B cell (primary cell): ENCODE measurements around the gene TTC8. TPM values are rescaled to one million over a fixed set of nuclear protein-coding genes. Genes with fewer than 3 reads are reported as not detected.
A peak's percentile ranks its signal among the peaks of the same experiment; 100 is the strongest.

Experiments
- ATAC-seq: fragments of 200-7000 bp; cut with Tn5 transposase; one replicate; pipeline ENCODE4 v1.10.0; 2021; ENCODE audit warnings: low read depth, mild to moderate bottlenecking, moderate number of reproducible peaks, moderate library complexity
- CTCF ChIA-PET: fragments of 350-600 bp; sonication (Branson Sonifier 250); formaldehyde crosslinking; loops from one replicate; lab custom pipeline; 2021; ENCODE audit warnings: antibody characterized with exemption, inconsistent platforms; lab: Charles Lee
- POLR2A ChIA-PET: fragments of 350-600 bp; sonication (Branson Sonifier 250); formaldehyde crosslinking; loops from one replicate; lab custom pipeline; 2021; ENCODE audit warnings: antibody characterized with exemption; lab: Charles Lee
- DNase-seq: peaks from one replicate; pipeline ENCODE4 v3.0.0; 2013
- H2AFZ ChIP-seq: 2 replicates; pipeline ENCODE4 v1.6.1; 2012; ENCODE audit warnings: mild to moderate bottlenecking, low read depth, low read length; ENCODE audit not compliant: insufficient read depth, poor library complexity, severe bottlenecking
- H3K27ac ChIP-seq, 2 donors: 1 replicate in 1 of 2; 2 replicates in 1 of 2; pipeline ENCODE4 v1.5.1; 2012 to 2013; ENCODE audit warnings: low read length in 2 of 2, mild to moderate bottlenecking in 2 of 2, moderate library complexity in 1 of 2
- H3K27me3 ChIP-seq, 4 experiments: fragments of 200-600 bp in 1 of 4; sonication (generic) in 1 of 4; replicated peaks in 1 of 4; 1 replicate in 2 of 4; 2 replicates in 2 of 4; pipeline versions ENCODE4 v1.6.1 to v1.7.0; 2013 to 2016; ENCODE audit warnings: low read length in 3 of 4, mild to moderate bottlenecking in 2 of 4, mixed read lengths in 1 of 4, moderate library complexity in 1 of 4; ENCODE audit not compliant: insufficient read depth in 4 of 4, control insufficient read depth in 3 of 4; ENCODE audit errors: control extremely low read depth in 1 of 4
- H3K36me3 ChIP-seq, 2 experiments: replicated peaks in 1 of 2; 1 replicate in 1 of 2; 2 replicates in 1 of 2; pipeline versions ENCODE4 v1.6.1 to v1.7.1; 2013; ENCODE audit warnings: low read length in 1 of 2; ENCODE audit not compliant: insufficient read depth in 2 of 2, control insufficient read depth in 1 of 2; ENCODE audit errors: control extremely low read depth in 1 of 2, extremely low read depth in 1 of 2
- H3K4me1 ChIP-seq, 2 donors: fragments of 200-600 bp in 1 of 2; sonication (generic) in 1 of 2; 1 replicate in 1 of 2; 2 replicates in 1 of 2; pipeline versions ENCODE4 v1.5.1 to v1.6.1; 2013 to 2017; ENCODE audit warnings: low read length in 2 of 2; ENCODE audit not compliant: control insufficient read depth in 2 of 2, insufficient read depth in 2 of 2
- H3K4me2 ChIP-seq: replicated peaks from 2 replicates; pipeline ENCODE3; 2012; ENCODE audit warnings: mild to moderate bottlenecking, low read depth, low read length; ENCODE audit not compliant: poor library complexity, severe bottlenecking
- H3K4me3 ChIP-seq, 5 experiments: fragments of 200-600 bp in 1 of 5; sonication (generic) in 1 of 5; 1 replicate in 3 of 5; 2 replicates in 2 of 5; pipeline versions ENCODE4 v1.5.1 to v1.7.0; 2011 to 2016; ENCODE audit warnings: low read length in 4 of 5, mild to moderate bottlenecking in 4 of 5, low read depth in 2 of 5, control low read depth in 1 of 5, moderate library complexity in 1 of 5; ENCODE audit not compliant: insufficient read depth in 1 of 5; ENCODE audit errors: control extremely low read depth in 1 of 5, extremely low read depth in 1 of 5
- H3K79me2 ChIP-seq: fragments of 200-600 bp; sonication (generic); one replicate; pipeline ENCODE4 v1.6.0; 2016; ENCODE audit warnings: low read length; ENCODE audit not compliant: control insufficient read depth, insufficient read depth
- H3K9ac ChIP-seq: fragments of 200-600 bp; sonication (generic); 2 replicates; pipeline ENCODE4 v1.6.1; 2017; ENCODE audit warnings: mild to moderate bottlenecking, low read length, moderate library complexity
- H3K9me3 ChIP-seq, 3 donors: one replicate each; pipeline versions ENCODE4 v1.6.1 to v1.7.1; 2013; ENCODE audit warnings: low read length in 2 of 3; ENCODE audit not compliant: control insufficient read depth in 2 of 3, insufficient read depth in 1 of 3; ENCODE audit errors: control extremely low read depth in 1 of 3
- H4K20me1 ChIP-seq: 2 replicates; pipeline ENCODE4 v1.6.0; 2012; ENCODE audit warnings: mild to moderate bottlenecking, low read length; ENCODE audit not compliant: insufficient read depth, control insufficient read depth, poor library complexity, severe bottlenecking
- H3K27ac Mint-ChIP-seq: one replicate; pipeline ENCODE4 v1.8.0; 2021; ENCODE audit warnings: mixed read lengths
- H3K27me3 Mint-ChIP-seq: one replicate; pipeline ENCODE4 v1.8.0; 2021; ENCODE audit warnings: mixed read lengths
- H3K4me1 Mint-ChIP-seq: one replicate; pipeline ENCODE4 v1.8.0; 2021; ENCODE audit warnings: mixed read lengths
- H3K4me3 Mint-ChIP-seq: one replicate; pipeline ENCODE4 v1.8.0; 2021; ENCODE audit warnings: mixed read lengths
- H3K9me3 Mint-ChIP-seq: one replicate; pipeline ENCODE4 v1.8.0; 2022; ENCODE audit warnings: mixed read lengths; ENCODE audit not compliant: insufficient read depth
- EZH2 ChIP-seq: IDR thresholded peaks from 2 replicates; pipeline ENCODE4 v1.6.1; 2012; ENCODE audit warnings: borderline replicate concordance, low read depth, mild to moderate bottlenecking, moderate library complexity, low read length; ENCODE audit not compliant: insufficient read depth, poor library complexity, severe bottlenecking
- WGBS: methylation state at CpG from one replicate; pipeline ENCODE4 v1.1.5; 2013; ENCODE audit warnings: missing lambda C conversion rate; ENCODE audit not compliant: insufficient coverage; 5-methylcytosine and 5-hydroxymethylcytosine counted together
- intact Hi-C: fragments of 100-400 bp; cut with micrococcal nuclease; formaldehyde crosslinking; loops from one replicate; pipeline ENCODE4 v1.10.0; 2022
- polyA minus RNA-seq: library from RNA; depleted of rRNA, polyadenylated mRNA; stranded (reverse); fragments of >200 nt; gene quantifications from 2 replicates; pipeline ENCODE4 v1.2.3, GENCODE V29; 2012
- polyA plus RNA-seq: library from polyadenylated mRNA; depleted of rRNA; stranded (reverse); fragments of >200 nt; gene quantifications from 2 replicates; pipeline ENCODE4 v1.2.3, GENCODE V29; 2012
- total RNA-seq, 2 donors: library from RNA; stranded (reverse); fragments of 120-200 nt in 1 of 2; gene quantifications; 1 replicate in 1 of 2; 2 replicates in 1 of 2; pipeline versions ENCODE4 v1.2.3 to v1.2.4, GENCODE V29; 2013 to 2022
- TF ChIP-seq, protein P1 (sequence below): fragments of 200-600 bp; IDR thresholded peaks from one replicate; pipeline ENCODE4 v1.8.0; 2022; ENCODE audit warnings: antibody characterized with exemption, mild to moderate bottlenecking

TTC8 gene
- total RNA-seq (7.2 and 9.1 TPM in 2 replicates), polyA plus RNA-seq (2.7 and 3.7 TPM in 2 replicates), polyA minus RNA-seq (0.60 and 1.6 TPM in 2 replicates)
- total RNA-seq (2013) = 2.9 TPM

DNA sequence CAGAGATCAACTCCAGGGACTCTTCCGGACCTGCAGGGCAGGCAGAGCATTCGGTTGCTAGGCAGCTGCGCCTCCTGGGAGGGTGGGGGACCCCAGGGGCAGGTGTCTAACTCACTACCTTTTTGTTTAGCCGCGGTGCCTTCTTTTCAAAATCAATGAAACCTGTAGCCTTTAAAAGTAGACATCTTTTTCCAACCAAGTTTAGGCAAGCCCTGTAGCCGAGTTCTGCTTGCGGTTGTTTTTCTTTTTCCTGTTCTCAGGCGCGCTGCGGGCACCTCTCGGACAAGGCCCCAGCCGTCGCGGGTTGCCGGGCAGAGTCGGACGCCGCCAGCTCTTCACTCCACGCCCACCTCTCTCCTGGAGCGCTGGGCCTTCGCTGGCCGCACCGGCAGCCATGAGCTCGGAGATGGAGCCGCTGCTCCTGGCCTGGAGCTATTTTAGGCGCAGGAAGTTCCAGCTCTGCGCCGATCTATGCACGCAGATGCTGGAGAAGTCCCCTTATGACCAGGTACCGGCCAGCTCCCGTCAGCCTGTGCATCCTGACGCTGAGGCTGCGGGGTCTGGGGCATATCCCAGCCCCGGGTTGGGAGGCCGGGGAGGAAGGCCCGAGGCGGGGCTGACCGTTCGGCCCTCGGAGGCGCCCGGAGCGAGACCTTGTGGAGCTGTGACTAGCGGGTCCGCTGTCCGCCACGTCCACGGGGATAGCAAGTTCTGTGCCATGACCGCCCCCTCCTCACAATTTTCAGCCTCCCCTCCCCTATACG is at the start of gene TTC8:
Gene TTC8 (plus strand): TSS at position 338 of the 764 bp plus-strand sequence. CDS start 57 bp downstream, at position 395.
- Histone ChIP-seq H3K4me1 (peaks cover 11 to 12% of the 10 kb centered on the region in 2 donors), H3K9me3 (no peaks in the 10 kb centered on the region), H2AFZ (peak within 1 kb of the TSS; percentile 99), H3K9ac (peak within 1 kb of the TSS; percentile 89), H3K79me2 (no peaks in the 10 kb centered on the region), H3K4me2 (peak within 1 kb of the TSS; percentile 98), H3K27ac (peak within 1 kb of the TSS; percentile 82 to 98), H3K4me3 (peak within 1 kb of the TSS; percentile 65 to 88 (median 81)), H4K20me1 (no peaks in the 10 kb centered on the region), H3K27me3 (no peaks in the 10 kb centered on the region), H3K36me3 (no peaks in the 10 kb centered on the region)
- no peak for TF ChIP-seq EZH2
- TF ChIP-seq, protein P1, sequence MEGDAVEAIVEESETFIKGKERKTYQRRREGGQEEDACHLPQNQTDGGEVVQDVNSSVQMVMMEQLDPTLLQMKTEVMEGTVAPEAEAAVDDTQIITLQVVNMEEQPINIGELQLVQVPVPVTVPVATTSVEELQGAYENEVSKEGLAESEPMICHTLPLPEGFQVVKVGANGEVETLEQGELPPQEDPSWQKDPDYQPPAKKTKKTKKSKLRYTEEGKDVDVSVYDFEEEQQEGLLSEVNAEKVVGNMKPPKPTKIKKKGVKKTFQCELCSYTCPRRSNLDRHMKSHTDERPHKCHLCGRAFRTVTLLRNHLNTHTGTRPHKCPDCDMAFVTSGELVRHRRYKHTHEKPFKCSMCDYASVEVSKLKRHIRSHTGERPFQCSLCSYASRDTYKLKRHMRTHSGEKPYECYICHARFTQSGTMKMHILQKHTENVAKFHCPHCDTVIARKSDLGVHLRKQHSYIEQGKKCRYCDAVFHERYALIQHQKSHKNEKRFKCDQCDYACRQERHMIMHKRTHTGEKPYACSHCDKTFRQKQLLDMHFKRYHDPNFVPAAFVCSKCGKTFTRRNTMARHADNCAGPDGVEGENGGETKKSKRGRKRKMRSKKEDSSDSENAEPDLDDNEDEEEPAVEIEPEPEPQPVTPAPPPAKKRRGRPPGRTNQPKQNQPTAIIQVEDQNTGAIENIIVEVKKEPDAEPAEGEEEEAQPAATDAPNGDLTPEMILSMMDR = no peak
- ATAC-seq = peak; percentile 98
- CTCF ChIA-PET = interaction anchor here (1.1 to 2.4 kb wide), 3 partner anchors 32 to 635 kb away, joined by 3 to 9 read pairs (median 4); partner anchors contain the start of gene EML5
- intact Hi-C loops = loop anchor here (1.0 to 2.0 kb wide), 3 partner anchors 32 to 832 kb away; partner anchors contain the start of genes EML5, GALC and ZC3H14
- Mint-ChIP-seq H3K9me3 (no peaks in the 10 kb centered on the region), H3K4me1 (peaks cover 15% of the 10 kb centered on the region), H3K27ac (peak within 1 kb of the TSS; percentile 99), H3K4me3 (peak within 1 kb of the TSS; percentile 93), H3K27me3 (peaks cover 19% of the 10 kb centered on the region)
- POLR2A ChIA-PET = interaction anchor here (0.5 to 1.3 kb wide), 4 partner anchors 31 to 239 kb away, joined by 3 to 4 read pairs (median 4); partner anchors contain the start of gene EML5
- WGBS = 1% methylated on average over 45 of the region's 50 CpGs
- DNase-seq = peak; percentile 95

DNA sequence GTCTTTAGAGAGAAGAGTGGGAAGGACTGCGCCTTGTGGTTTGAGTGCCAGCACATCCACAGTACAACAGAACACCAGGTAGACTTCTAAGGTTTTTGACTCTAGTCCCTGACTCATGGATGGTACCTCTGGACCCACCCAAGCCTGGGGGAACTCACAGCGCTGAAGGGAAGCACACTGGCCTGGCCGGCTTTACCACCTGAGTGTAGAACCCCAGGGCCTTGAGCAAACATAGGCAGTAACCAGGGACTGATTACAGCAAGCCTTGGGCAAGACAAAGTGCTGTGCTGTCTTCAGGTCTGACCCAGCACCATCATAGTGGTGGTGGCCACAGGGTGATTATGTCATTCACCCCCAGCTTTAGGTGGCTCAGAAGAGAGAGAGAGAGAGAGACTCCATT is 48.9 kb upstream of the TTC8 start:
- H2AFZ ChIP-seq = no peak overlapping the region
- no peak overlapping the region for H3K4me3 Mint-ChIP-seq
- no peaks in the 10 kb centered on the region for H3K27me3 ChIP-seq
- H3K4me3 ChIP-seq = no peak overlapping the region
- H4K20me1 ChIP-seq = no peaks in the 10 kb centered on the region
- no peak overlapping the region for H3K27ac ChIP-seq
- no peak for TF ChIP-seq EZH2
- TF ChIP-seq, protein P1 = no peak
- WGBS = 100% methylated on average over 3 of the region's 3 CpGs
- H3K79me2 ChIP-seq = no peaks in the 10 kb centered on the region
- no peaks in the 10 kb centered on the region for H3K27me3 Mint-ChIP-seq
- no peaks in the 10 kb centered on the region for H3K4me1 Mint-ChIP-seq
- no peaks in the 10 kb centered on the region for H3K36me3 ChIP-seq
- H3K9me3 ChIP-seq = peaks cover 0 to 4% (median 0%) of the 10 kb centered on the region in 3 donors
- H3K27ac Mint-ChIP-seq = no peak overlapping the region
- H3K9me3 Mint-ChIP-seq = no peaks in the 10 kb centered on the region
- no peak overlapping the region for H3K4me2 ChIP-seq
- ChIA-PET POLR2A (no interaction called here), CTCF (interaction anchor here (1.2 kb wide), 1 partner anchor 108 kb away, joined by 4 read pairs; no protein-coding TSS in a partner anchor)
- intact Hi-C loops = no loop called here
- H3K9ac ChIP-seq = no peak overlapping the region
- ATAC-seq = no peak
- no peak for DNase-seq
- H3K4me1 ChIP-seq = no peaks in the 10 kb centered on the region
